T-helper 2 cell treated with Interferon-gamma antibody and Interleukin-4, amounts not matched to agents 5 μg/mL and 100 μg/mL, for 36 hours (primary cell): ENCODE data around the gene TIE1.
"Not testable (repeated sequence)": the region's sequence is repeated elsewhere in the genome, so short reads cannot be mapped to it uniquely, and the experiment has no call there.

Experiments used
- DNase-seq: peaks from one replicate; pipeline ENCODE4 v3.0.0; 2021; ENCODE audit warnings: low spot score
- H3K27ac Mint-ChIP-seq: one replicate; pipeline ENCODE4 v1.8.0; 2021; ENCODE audit warnings: mild to moderate bottlenecking, mixed read lengths
- H3K27me3 Mint-ChIP-seq: one replicate; pipeline ENCODE4 v1.8.0; 2021; ENCODE audit warnings: low read depth, mixed read lengths
- H3K36me3 Mint-ChIP-seq: one replicate; pipeline ENCODE4 v1.8.0; 2021; ENCODE audit warnings: low read depth, mixed read lengths
- H3K4me1 Mint-ChIP-seq: one replicate; pipeline ENCODE4 v1.8.0; 2021; ENCODE audit warnings: low read depth, mixed read lengths
- H3K4me3 Mint-ChIP-seq: one replicate; pipeline ENCODE4 v1.8.0; 2022; ENCODE audit warnings: mild to moderate bottlenecking, moderate library complexity, mixed read lengths
- H3K9me3 Mint-ChIP-seq: one replicate; pipeline ENCODE4 v1.8.0; 2021; ENCODE audit warnings: mixed read lengths

The TIE1 gene

GRCh38 chr1:43367904-43368645 is 67.3 kb downstream of the TIE1 start, which contains the start of gene ELOVL1:
Gene ELOVL1, minus strand, starts transcription at chr1:43368011. Its CDS starts 2,402 bp downstream, at chr1:43365609.
- DNase-seq, result peak; percentile 90
- H3K27me3 Mint-ChIP-seq, result no peaks in the 10 kb centered on the region
- H3K4me3 Mint-ChIP-seq, result peak within 1 kb of the TSS; percentile 94
- peak within 1 kb of the TSS; percentile 87 for H3K27ac Mint-ChIP-seq
- peaks cover 41% of the 10 kb centered on the region for H3K36me3 Mint-ChIP-seq
- H3K4me1 Mint-ChIP-seq, result peaks cover 38% of the 10 kb centered on the region
- H3K9me3 Mint-ChIP-seq, result no peaks in the 10 kb centered on the region

DNA sequence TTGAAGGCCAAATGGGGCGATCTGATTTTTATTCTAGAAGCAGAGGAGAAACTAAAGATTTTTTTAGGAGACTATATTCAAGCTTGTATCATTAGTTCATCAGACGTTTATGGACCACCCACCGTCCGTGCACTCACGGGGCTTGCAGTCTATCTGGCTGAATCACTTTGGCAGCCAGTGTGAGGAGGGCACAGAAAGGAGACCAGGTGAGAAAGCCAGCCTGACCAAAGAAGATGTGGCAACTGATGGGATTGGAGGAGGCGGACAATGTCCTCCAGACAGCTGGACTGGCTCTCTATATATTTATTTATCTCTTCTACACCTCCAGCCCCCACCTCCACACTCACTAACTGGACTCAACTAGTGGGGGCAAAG is 67.9 kb downstream of the TIE1 start:
- DNase-seq, result no peak
- Mint-ChIP-seq H3K4me3 (peak overlapping the region; percentile 94), H3K4me1 (peaks cover 37% of the 10 kb centered on the region), H3K27ac (peak overlapping the region; percentile 85), H3K27me3 (no peaks in the 10 kb centered on the region), H3K9me3 (no peaks in the 10 kb centered on the region), H3K36me3 (peaks cover 38% of the 10 kb centered on the region)

- H3K27ac Mint-ChIP-seq, DNase-seq, H3K27me3 Mint-ChIP-seq, H3K4me3 Mint-ChIP-seq, H3K9me3 Mint-ChIP-seq: not testable (repeated sequence)
- peaks cover 27% of the 10 kb centered on the region for H3K36me3 Mint-ChIP-seq
- H3K4me1 Mint-ChIP-seq, result peaks cover 28% of the 10 kb centered on the region
Measured at GRCh38 chr1:43369779-43370178, 69.0 kb downstream of the TIE1 start.

DNA sequence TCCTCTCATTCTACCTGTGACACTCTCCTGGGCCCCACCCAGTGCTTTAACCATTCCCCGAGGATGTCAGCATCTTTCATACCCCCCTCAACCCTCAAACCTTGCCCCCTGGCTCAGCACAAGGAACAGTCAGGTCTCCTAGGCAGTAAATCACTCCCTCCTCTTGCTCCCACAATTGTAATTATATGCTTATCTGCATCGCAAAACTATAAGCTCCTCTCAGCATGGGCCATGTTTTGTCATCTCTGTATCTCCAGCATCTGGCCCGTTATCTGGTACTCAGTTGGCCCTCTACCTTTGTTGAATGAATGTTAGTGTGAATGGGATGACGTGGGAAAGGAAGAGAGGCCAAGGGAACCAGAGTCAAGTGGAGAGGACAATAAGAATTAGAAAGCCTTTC is 69.8 kb downstream of the TIE1 start:
- Mint-ChIP-seq H3K27ac (peak overlapping the region; percentile 51), H3K27me3 (no peaks in the 10 kb centered on the region), H3K4me3 (peak overlapping the region; percentile 49), H3K9me3 (no peaks in the 10 kb centered on the region), H3K36me3 (peaks cover 19% of the 10 kb centered on the region), H3K4me1 (peaks cover 20% of the 10 kb centered on the region)
- no peak for DNase-seq

DNA sequence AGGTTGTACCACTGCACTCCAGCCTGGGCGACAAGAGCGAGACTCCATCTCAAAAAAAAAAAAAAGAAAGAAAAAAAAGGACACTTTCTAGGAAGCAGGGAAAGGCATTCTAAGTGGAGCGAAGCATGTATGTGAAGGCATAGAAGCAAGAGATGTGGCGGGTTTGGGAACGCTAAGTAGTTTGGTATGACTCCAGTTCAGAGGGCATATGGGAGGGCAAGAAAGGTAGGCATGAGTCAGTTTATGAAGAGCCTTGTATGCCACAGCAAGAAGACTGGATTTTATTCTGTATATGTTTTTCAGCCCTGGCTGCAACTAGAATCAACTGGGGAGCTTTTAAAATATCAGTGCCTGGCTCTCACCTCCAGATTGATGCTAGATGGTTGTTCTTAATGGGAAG is 71.4 kb downstream of the TIE1 start:
- H3K4me3 Mint-ChIP-seq, result no peak overlapping the region
- H3K9me3 Mint-ChIP-seq, result no peaks in the 10 kb centered on the region
- no peak overlapping the region for H3K27ac Mint-ChIP-seq
- peaks cover 13% of the 10 kb centered on the region for H3K4me1 Mint-ChIP-seq
- DNase-seq, result no peak
- H3K36me3 Mint-ChIP-seq, result peaks cover 11% of the 10 kb centered on the region
- H3K27me3 Mint-ChIP-seq, result no peaks in the 10 kb centered on the region
